ENCODE measurements around the gene SNX1. TPM values are rescaled to one million over a fixed set of nuclear protein-coding genes. Genes with fewer than 3 reads are reported as not detected.

SNX1 gene
- total RNA-seq, 1 donor from 2014 or later: 72.2 TPM

- Mint-ChIP-seq H3K27me3 (ENCODE audit: low read depth) (no peaks in the 10 kb centered on the region), H3K9me3 (ENCODE audit: low read depth) (no peaks in the 10 kb centered on the region), H3K4me1 (ENCODE audit: low read depth) (peaks cover 6% of the 10 kb centered on the region), H3K36me3 (ENCODE audit: low read depth) (peaks cover 12% of the 10 kb centered on the region), H3K27ac (ENCODE audit: unreplicated experiment) (no peak overlapping the region), H3K4me3 (ENCODE audit: unreplicated experiment) (no peak overlapping the region)
- no peak for DNase-seq (ENCODE audit: low spot score)
- TF ChIP-seq CTCF (IDR thresholded peaks at IDR 0.05): no peak
These were observed 84.5 kb downstream of the SNX1 start for GRCh38 chr15:64180235-64180824.

GRCh38 chr15:64182859-64183370 is 87.1 kb downstream of the SNX1 start:
- peaks cover 10% of the 10 kb centered on the region for H3K36me3 Mint-ChIP-seq (ENCODE audit: low read depth)
- TF ChIP-seq CTCF (IDR thresholded peaks at IDR 0.05): no peak
- H3K27me3 Mint-ChIP-seq (ENCODE audit: low read depth): no peaks in the 10 kb centered on the region
- H3K4me1 Mint-ChIP-seq (ENCODE audit: low read depth): peaks cover 6% of the 10 kb centered on the region
- H3K4me3 Mint-ChIP-seq (ENCODE audit: unreplicated experiment): no peak overlapping the region
- H3K9me3 Mint-ChIP-seq (ENCODE audit: low read depth): no peaks in the 10 kb centered on the region
- DNase-seq (ENCODE audit: low spot score): no peak
- no peak overlapping the region for H3K27ac Mint-ChIP-seq (ENCODE audit: unreplicated experiment)

DNA sequence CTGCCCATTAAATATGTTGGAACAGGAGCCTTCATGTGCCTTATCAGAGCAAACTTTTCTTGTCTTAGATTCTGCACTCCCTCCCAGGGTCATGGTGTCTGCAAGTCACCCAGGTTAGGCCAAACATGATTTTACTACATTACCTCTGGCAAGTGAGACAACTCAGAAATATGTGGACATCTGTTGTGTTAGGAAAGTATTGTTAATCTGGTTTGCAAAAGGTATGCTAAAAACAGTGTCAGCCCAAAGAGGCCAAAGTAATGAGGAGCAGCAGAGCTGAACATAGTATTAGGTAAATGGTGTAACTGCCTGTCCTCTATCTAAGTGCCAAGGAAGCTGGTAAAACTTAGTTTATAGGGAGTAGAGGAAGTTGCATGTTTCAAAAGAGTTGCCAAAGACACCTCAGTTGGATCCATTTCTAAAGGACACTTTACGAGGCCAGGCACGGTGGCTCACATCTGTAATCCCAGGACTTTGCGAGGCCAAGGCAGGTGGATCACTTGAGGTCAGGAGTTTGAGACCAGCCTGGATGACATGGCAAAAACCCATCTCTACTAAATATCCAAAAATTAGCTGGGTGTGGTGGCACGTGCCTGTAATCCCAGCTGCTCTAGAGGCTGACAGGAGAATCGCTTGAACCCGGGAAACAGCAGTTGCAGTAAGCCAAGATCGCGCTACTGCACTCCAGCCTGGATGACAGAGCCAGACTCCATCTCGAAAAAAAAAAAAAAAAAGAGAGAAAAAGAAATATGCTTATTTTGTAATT is 89.5 kb downstream of the SNX1 start:
- no peak for TF ChIP-seq CTCF (IDR thresholded peaks at IDR 0.05)
- Mint-ChIP-seq H3K36me3 (ENCODE audit: low read depth) (peaks cover 6% of the 10 kb centered on the region), H3K9me3 (ENCODE audit: low read depth) (no peaks in the 10 kb centered on the region), H3K4me1 (ENCODE audit: low read depth) (peaks cover 3% of the 10 kb centered on the region), H3K27ac (ENCODE audit: unreplicated experiment) (no peak overlapping the region), H3K27me3 (ENCODE audit: low read depth) (no peaks in the 10 kb centered on the region), H3K4me3 (ENCODE audit: unreplicated experiment) (no peak overlapping the region)
- DNase-seq (ENCODE audit: low spot score): no peak

DNA sequence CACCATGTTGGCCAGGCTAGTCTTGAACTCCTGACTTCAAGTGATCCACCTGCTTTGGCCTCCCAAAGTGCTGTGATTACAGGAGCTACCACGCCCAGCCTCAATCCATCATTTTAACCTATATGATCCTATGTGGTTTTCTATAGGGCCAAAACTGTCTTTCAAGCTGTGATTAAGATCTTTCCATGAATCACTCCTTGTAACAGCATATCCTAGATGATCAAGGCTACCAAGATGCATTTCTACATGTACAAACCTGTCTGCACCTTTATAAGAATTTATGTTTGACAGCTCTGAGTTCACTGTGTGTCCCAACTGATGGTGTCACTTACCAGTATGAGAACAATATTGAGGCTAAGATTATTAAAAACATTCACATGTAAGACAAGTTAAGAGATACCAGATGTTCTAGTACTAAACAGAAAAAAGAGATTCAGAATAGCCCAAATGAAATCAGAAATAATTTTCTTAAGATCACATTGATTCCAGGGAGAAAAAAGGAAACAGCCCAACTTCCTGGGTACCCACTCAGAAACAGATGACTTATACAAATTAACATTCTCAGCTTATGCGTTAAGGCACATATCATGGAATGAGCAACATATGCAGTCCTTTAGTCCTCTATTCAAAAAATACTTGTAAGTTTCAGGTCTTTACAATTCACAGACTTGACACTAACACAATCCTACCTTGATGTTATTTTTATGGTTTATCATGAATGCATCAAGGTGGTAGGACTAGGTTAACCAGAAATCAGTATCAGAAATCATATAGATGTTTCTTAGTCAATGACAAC is 91.8 kb downstream of the SNX1 start:
- Mint-ChIP-seq H3K9me3 (ENCODE audit: low read depth) (no peaks in the 10 kb centered on the region), H3K4me3 (ENCODE audit: unreplicated experiment) (no peak overlapping the region), H3K36me3 (ENCODE audit: low read depth) (peaks cover 4% of the 10 kb centered on the region), H3K27me3 (ENCODE audit: low read depth) (no peaks in the 10 kb centered on the region), H3K4me1 (ENCODE audit: low read depth) (no peaks in the 10 kb centered on the region), H3K27ac (ENCODE audit: unreplicated experiment) (no peak overlapping the region)
- no peak for DNase-seq (ENCODE audit: low spot score)
- TF ChIP-seq CTCF (IDR thresholded peaks at IDR 0.05): no peak

Other genes with a start within 250 kb of the SNX1 start
- 1.2 to 1.6 TPM (median 1.3 TPM) in 3 replicates for gene DAPK2, start 49.5 kb upstream of the SNX1 start, total RNA-seq
- 26.3 to 30.1 TPM (median 28.7 TPM) in 3 replicates for gene CIAO2A, start 2.1 kb upstream of the SNX1 start, total RNA-seq
- 0.15 to 0.28 TPM (median 0.27 TPM) in 3 replicates for gene SNX22, start 55.7 kb downstream of the SNX1 start, total RNA-seq
- 706 to 1,018 TPM (median 713 TPM) in 3 replicates for gene PPIB, start 67.0 kb downstream of the SNX1 start, total RNA-seq

Measured in chondrocyte (in vitro differentiated cells).